AG04450 (cell line): Measurements from ENCODE around the gene CFHR5. TPM values are rescaled to one million over a fixed set of nuclear protein-coding genes. Genes with fewer than 3 reads are reported as not detected.
"Not testable (repeated sequence)": the region's sequence is repeated elsewhere in the genome, so short reads cannot be mapped to it uniquely, and the experiment has no call there.

ENCODE experiments used
- CTCF ChIA-PET: fragments of 300-600, 350-600 bp; formaldehyde crosslinking; extraction: SDS; loops from one replicate; lab custom pipeline; 2022; ENCODE audit warnings: antibody characterized with exemption, inconsistent platforms; lab: Charles Lee
- POLR2A ChIA-PET: fragments of 350-600 bp; formaldehyde crosslinking; extraction: SDS; loops from one replicate; lab custom pipeline; 2021; ENCODE audit warnings: antibody characterized with exemption, inconsistent platforms; lab: Yijun Ruan, JAX
- DNase-seq: peaks from one replicate; pipeline ENCODE4 v3.0.0-alpha.2; 2011; ENCODE audit warnings: low read depth, low spot score
- H3K27ac ChIP-seq: one replicate; pipeline ENCODE4 v1.5.1; 2012; ENCODE audit warnings: low read depth, low read length, control low read depth
- H3K27me3 ChIP-seq: one replicate; pipeline ENCODE4 v1.6.0; 2012; ENCODE audit warnings: low read length; ENCODE audit not compliant: control insufficient read depth, insufficient read depth
- H3K4me3 ChIP-seq: 2 replicates; pipeline ENCODE4 v1.5.1; 2011; ENCODE audit warnings: mild to moderate bottlenecking, low read depth, low read length, control low read depth
- H3K9me3 ChIP-seq: 2 replicates; pipeline ENCODE4 v1.5.1; 2012; ENCODE audit warnings: low read length; ENCODE audit not compliant: control insufficient read depth, insufficient read depth
- polyA plus RNA-seq: library from polyadenylated mRNA; depleted of rRNA; stranded (reverse); fragments of >200 nt; gene quantifications from 2 replicates; pipeline ENCODE4 v1.2.3, GENCODE V29; 2011
- TF ChIP-seq, protein P1 (sequence below): IDR thresholded peaks from 2 replicates; pipeline ENCODE4 v1.5.1; 2011; ENCODE audit warnings: low read depth, low read length, control low read depth, inconsistent platforms

CFHR5 gene
- polyA plus RNA-seq, 1 experiment: not detected

DNA sequence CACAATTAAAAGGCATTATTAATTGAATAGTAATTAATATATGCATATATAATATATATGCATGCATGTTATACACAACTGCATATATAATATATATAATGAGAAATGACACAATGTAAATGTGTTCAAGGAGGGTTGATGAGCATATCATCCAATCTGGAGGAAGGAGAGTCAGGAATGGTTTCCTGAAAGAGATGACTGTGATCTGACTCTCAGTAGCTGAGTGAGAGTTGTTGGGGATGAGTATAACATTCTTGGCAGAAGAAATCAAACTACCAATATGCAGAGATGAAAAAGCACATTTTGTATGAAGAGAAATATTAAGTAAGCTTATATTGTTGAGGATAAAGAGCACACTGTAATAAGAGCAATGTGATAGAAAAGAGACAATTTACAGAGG lies 52.4 kb downstream of the CFHR5 start:
- no peak overlapping the region for H3K27ac ChIP-seq
- no peaks in the 10 kb centered on the region for H3K27me3 ChIP-seq
- POLR2A ChIA-PET: no interaction called here
- no peak for DNase-seq
- H3K9me3 ChIP-seq: no peaks in the 10 kb centered on the region
- TF ChIP-seq, protein P1, sequence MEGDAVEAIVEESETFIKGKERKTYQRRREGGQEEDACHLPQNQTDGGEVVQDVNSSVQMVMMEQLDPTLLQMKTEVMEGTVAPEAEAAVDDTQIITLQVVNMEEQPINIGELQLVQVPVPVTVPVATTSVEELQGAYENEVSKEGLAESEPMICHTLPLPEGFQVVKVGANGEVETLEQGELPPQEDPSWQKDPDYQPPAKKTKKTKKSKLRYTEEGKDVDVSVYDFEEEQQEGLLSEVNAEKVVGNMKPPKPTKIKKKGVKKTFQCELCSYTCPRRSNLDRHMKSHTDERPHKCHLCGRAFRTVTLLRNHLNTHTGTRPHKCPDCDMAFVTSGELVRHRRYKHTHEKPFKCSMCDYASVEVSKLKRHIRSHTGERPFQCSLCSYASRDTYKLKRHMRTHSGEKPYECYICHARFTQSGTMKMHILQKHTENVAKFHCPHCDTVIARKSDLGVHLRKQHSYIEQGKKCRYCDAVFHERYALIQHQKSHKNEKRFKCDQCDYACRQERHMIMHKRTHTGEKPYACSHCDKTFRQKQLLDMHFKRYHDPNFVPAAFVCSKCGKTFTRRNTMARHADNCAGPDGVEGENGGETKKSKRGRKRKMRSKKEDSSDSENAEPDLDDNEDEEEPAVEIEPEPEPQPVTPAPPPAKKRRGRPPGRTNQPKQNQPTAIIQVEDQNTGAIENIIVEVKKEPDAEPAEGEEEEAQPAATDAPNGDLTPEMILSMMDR: no peak
- no peak overlapping the region for H3K4me3 ChIP-seq
- CTCF ChIA-PET: no interaction called here

DNA sequence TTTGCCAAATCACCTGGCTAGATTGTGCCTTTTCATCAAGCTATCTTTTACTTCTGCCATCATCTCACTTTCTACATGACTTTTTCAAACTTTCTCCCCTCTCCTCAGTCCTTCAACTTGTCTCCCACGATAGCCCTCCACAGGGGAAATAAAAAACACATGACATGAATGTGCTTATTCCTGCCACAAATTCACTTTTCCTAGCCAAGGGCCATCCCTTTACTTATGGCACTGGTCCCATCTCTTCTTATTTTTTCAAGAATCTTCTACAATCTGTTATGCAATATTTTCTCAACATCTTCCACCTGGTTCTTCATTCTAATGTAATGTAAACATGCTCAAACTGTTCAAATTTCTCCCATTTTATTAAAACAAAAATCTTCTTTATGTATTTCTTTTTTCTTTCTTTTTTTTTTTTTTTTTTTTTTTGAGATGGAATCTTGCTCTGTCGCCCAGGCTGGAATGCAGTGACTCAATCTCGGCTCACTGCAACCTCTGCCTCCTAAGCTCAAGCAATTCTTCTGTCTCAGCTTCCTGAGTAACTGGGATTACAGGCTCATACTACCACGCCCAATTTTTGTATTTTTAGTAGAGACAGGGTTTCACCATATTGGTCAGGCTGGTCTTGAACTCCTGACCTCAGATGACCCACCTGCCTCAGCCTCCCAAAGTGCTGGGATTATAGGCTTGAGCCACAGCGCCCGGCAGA lies 57.4 kb downstream of the CFHR5 start:
- H3K4me3 ChIP-seq: not testable (repeated sequence)

DNA sequence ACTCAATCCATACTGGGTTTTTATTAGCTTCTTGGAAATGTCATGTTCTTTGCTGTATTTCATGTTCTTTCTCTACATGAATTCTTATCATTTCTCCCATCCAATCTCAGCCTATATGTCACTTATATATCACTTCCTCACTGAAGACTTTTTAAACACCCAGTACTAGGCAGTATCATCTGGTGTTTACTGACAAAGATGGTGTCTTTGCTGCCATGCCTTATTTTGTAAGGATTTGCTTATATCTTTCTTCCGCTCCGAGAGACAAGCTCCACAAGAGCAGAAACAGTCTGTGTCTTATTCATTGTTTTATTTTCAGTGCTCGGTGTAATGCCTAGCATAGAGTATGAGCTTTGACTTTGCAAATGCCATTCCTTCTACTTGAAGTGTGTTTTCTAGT lies 59.5 kb downstream of the CFHR5 start:
- Histone ChIP-seq H3K27me3 (no peaks in the 10 kb centered on the region), H3K4me3 (no peak overlapping the region), H3K9me3 (no peaks in the 10 kb centered on the region), H3K27ac (no peak overlapping the region)
- ChIA-PET POLR2A (interaction anchor here (0.6 kb wide), 1 partner anchor 9 kb away, joined by 3 read pairs; no protein-coding TSS in a partner anchor), CTCF (interaction anchor here (0.6 kb wide), 1 partner anchor 10 kb away, joined by 4 read pairs; no protein-coding TSS in a partner anchor)
- no peak for DNase-seq
- TF ChIP-seq, protein P1: no peak

More for the DNA sequence above, 57.4 kb downstream of the CFHR5 start:
- DNase-seq, H3K27ac ChIP-seq, H3K9me3 ChIP-seq, POLR2A ChIA-PET, H3K27me3 ChIP-seq: not testable (repeated sequence)
- CTCF ChIA-PET: interaction anchor here (0.9 kb wide), 1 partner anchor 97 kb away, joined by 4 read pairs; no protein-coding TSS in a partner anchor

DNA sequence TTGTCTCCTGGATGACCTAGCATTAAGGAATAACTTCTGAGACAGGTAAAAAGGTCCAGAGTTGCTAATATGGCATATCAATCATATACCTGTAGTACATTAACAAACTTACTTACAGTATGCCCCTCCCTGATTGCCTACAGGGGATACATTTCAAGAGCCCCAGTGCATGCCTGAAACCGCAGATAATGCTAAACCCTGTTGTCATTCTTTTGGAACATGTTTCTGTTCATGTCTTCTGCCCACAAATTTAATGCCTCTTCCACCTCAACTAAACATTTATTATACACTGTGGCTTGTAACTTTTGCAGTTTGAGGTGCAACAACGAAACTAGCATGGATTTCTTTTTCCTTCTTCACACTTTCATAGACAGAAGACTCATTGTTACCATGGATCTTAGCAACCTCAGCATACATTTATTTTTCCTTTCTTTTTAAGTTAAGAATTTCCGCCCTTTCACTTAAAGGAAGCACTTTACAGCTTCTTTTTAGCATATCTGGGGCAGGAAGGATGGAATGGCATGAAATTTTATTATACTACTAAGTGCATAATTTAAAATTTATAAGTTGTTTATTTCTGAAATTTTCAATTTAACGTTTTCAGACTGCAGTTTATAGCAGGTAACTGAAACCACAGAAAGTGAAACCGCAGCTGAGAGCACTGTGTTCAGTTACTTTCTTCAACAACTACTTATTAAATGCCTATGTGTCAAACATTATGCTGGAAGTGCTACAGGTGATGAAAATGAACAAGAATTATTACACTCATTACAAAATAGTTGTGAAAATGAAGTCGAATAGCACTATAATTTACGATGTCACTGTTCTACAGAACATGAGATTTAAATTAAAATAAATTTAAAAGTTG lies 64.4 kb downstream of the CFHR5 start:
- Histone ChIP-seq H3K9me3 (no peaks in the 10 kb centered on the region), H3K27ac (no peak overlapping the region), H3K27me3 (no peaks in the 10 kb centered on the region), H3K4me3 (no peak overlapping the region)
- CTCF ChIA-PET: no interaction called here
- POLR2A ChIA-PET: no interaction called here
- DNase-seq: no peak
- TF ChIP-seq, protein P1: no peak

DNA sequence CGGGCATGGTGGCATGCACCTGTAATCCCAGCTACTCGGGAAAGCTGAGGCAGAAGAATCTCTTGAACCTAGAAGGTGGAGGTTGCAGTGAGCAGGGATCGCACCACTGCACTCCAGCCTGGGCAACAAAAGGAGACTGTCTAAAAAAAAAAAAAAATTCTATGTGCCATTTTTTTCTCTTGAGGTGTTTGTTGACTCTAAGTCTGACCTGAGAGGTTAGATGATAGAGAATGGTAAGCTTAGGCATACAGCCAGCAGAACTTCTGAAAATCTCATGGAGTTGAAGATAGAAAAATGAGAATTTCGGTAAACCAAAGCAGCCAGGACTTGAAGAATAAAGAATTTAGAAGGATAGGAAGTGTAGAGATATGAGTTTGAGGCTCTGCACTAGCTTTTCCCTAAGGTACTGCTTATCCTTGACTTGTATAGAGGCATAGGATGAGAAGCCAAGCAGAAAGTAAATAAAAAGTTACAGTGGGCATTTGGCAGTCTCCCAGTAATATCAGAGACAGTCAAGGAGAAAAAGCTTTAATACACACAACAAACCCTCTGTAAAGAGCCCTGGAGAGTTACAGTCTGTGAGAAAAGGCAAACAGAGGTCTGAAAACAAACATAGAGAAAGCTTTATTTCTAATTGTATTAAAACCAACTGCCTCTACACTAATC lies 65.5 kb downstream of the CFHR5 start:
- ChIA-PET POLR2A (no interaction called here), CTCF (no interaction called here)
- no peaks in the 10 kb centered on the region for H3K9me3 ChIP-seq
- TF ChIP-seq, protein P1: no peak
- H3K27ac ChIP-seq: no peak overlapping the region
- H3K27me3 ChIP-seq: no peaks in the 10 kb centered on the region
- no peak for DNase-seq
- no peak overlapping the region for H3K4me3 ChIP-seq
